T-cell (primary cell): ENCODE data around the gene SH3RF1. TPM values are rescaled to one million over a fixed set of nuclear protein-coding genes. Genes with fewer than 3 reads are reported as not detected.

Experiments
- ATAC-seq, 4 experiments: fragments of 200-7000 bp in 3 of 4; fragments of 150-1000 bp in 1 of 4; cut with Tn5 transposase; replicated peaks in 1 of 4; 1 replicate in 3 of 4; 2 replicates in 1 of 4; pipeline ENCODE4 v1.10.0; 2021; ENCODE audit warnings: moderate library complexity in 3 of 4, mild to moderate bottlenecking in 2 of 4, moderate number of reproducible peaks in 1 of 4
- CTCF ChIA-PET, 2 donors: fragments of 300-600 bp; sonication (Branson Sonifier 250); formaldehyde crosslinking; loops; one replicate each; lab custom pipeline; 2022; ENCODE audit warnings: antibody characterized with exemption in 2 of 2; lab: Charles Lee
- POLR2A ChIA-PET, 2 donors: fragments of 300-600 bp; sonication (Branson Sonifier 250); formaldehyde crosslinking; loops; one replicate each; lab custom pipeline; 2022; ENCODE audit warnings: antibody characterized with exemption in 2 of 2; lab: Charles Lee
- DNase-seq, 35 experiments: peaks; one replicate each; pipeline versions ENCODE4 v3.0.0 to v3.0.0-alpha.2; 2013 to 2023
- H3K27ac ChIP-seq: one replicate; pipeline ENCODE4 v1.5.1; 2013; ENCODE audit warnings: low read length
- H3K27me3 ChIP-seq, 2 experiments: replicated peaks in 1 of 2; 1 replicate in 1 of 2; 2 replicates in 1 of 2; pipeline versions ENCODE4 v1.6.1 to v1.7.0; 2013; ENCODE audit warnings: low read length in 1 of 2, mixed read lengths in 1 of 2; ENCODE audit not compliant: control insufficient read depth in 2 of 2, insufficient read depth in 2 of 2; ENCODE audit errors: extremely low read depth in 1 of 2
- H3K36me3 ChIP-seq, 2 donors: 1 replicate in 1 of 2; 2 replicates in 1 of 2; pipeline versions ENCODE4 v1.6.1 to v1.7.0; 2013; ENCODE audit warnings: low read length in 1 of 2; ENCODE audit not compliant: control insufficient read depth in 2 of 2, insufficient read depth in 1 of 2; ENCODE audit errors: extremely low read depth in 1 of 2
- H3K4me1 ChIP-seq, 2 experiments: 1 replicate in 1 of 2; 2 replicates in 1 of 2; pipeline versions ENCODE4 v1.6.1 to v1.7.0; 2013; ENCODE audit warnings: low read length in 2 of 2, mixed read lengths in 1 of 2; ENCODE audit not compliant: insufficient read depth in 2 of 2, control insufficient read depth in 1 of 2; ENCODE audit errors: extremely low read depth in 1 of 2
- H3K4me3 ChIP-seq, 2 donors: 1 replicate in 1 of 2; 2 replicates in 1 of 2; pipeline versions ENCODE4 v1.5.1 to v1.7.0; 2013; ENCODE audit warnings: mild to moderate bottlenecking in 2 of 2, low read length in 1 of 2, moderate library complexity in 1 of 2; ENCODE audit not compliant: control insufficient read depth in 1 of 2; ENCODE audit errors: extremely low read depth in 1 of 2
- H3K9me3 ChIP-seq: 2 replicates; pipeline ENCODE4 v1.7.0; 2013
- H3K27ac Mint-ChIP-seq, 2 donors: one replicate each; pipeline ENCODE4 v1.8.0; 2020 to 2021; ENCODE audit warnings: mild to moderate bottlenecking in 2 of 2, mixed read lengths in 2 of 2
- H3K27me3 Mint-ChIP-seq, 2 donors: one replicate each; pipeline ENCODE4 v1.8.0; 2021 to 2022; ENCODE audit warnings: mixed read lengths in 2 of 2
- H3K36me3 Mint-ChIP-seq: one replicate; pipeline ENCODE4 v1.8.0; 2021; ENCODE audit warnings: mixed read lengths
- H3K4me1 Mint-ChIP-seq, 3 donors: one replicate each; pipeline ENCODE4 v1.8.0; 2020 to 2022; ENCODE audit warnings: mixed read lengths in 3 of 3, mild to moderate bottlenecking in 1 of 3
- H3K4me3 Mint-ChIP-seq, 3 donors: one replicate each; pipeline ENCODE4 v1.8.0; 2020 to 2022; ENCODE audit warnings: mild to moderate bottlenecking in 3 of 3, mixed read lengths in 3 of 3, moderate library complexity in 3 of 3
- H3K9me3 Mint-ChIP-seq, 3 donors: one replicate each; pipeline ENCODE4 v1.8.0; 2020 to 2022; ENCODE audit warnings: mixed read lengths in 3 of 3
- WGBS: methylation state at CpG from one replicate; pipeline ENCODE4 v1.1.5; 2013; ENCODE audit warnings: missing lambda C conversion rate; ENCODE audit not compliant: insufficient coverage; 5-methylcytosine and 5-hydroxymethylcytosine counted together
- total RNA-seq, 35 experiments: library from RNA in 6 of 35; stranded (reverse) in 6 of 35; fragments of 120-200 nt in 1 of 35; gene quantifications; one replicate each; pipeline versions ENCODE4 v1.2.1 to v1.2.4 and lab custom pipeline; 2013 to 2026

The SH3RF1 gene
- total RNA-seq, 5 donors from 2014 or later (not counting 1 experiment from before 2014, with no cell fraction given): 0.23 to 0.60 (median 0.27) TPM; not detected in 1

DNA sequence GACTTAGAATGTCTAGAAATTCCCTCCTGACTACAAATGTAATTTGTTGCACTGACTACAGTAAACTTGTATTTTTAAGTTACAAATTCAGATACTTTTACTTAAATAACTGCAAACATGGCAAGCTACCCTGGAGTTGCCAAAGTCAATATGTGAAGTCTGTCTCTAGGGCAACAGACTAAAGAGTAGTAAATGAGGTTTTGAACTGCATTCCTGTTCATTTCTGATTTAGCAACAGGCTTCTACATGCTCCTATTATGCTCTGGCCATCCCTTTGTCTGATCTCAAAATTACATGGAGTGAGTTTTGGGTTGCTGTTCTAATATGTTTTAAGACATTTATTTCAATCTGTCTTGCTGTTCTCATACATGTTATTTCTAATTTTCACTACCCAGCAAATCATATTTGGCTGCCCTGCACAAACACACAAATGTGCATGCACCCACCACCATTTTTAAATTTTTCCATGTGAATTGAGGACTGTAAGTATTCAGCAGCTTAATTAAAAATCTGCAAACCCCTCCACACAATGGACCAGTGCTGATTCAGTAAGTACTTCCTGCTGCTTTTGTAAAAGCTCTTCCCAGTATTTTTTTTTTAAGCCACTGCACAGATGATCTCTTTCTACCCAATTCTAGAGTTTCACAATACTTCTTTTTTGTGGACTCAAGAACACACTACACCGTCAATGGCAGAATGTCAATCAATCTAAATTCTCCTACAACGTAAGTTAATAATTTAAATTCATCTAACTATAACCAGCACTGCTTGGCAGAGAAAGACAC, 26.7 kb downstream of the SH3RF1 start:
- Mint-ChIP-seq H3K4me3 (no peak overlapping the region), H3K9me3 (no peaks in the 10 kb centered on the region), H3K36me3 (no peaks in the 10 kb centered on the region), H3K27ac (no peak overlapping the region), H3K27me3 (peaks cover 8 to 12% of the 10 kb centered on the region in 2 donors), H3K4me1 (no peaks in the 10 kb centered on the region)
- ChIA-PET CTCF (no interaction called here), POLR2A (no interaction called here)
- H3K4me1 ChIP-seq: no peaks in the 10 kb centered on the region
- H3K27me3 ChIP-seq: no peaks in the 10 kb centered on the region
- WGBS: no CpG with 5 or more reads among the region's 2 CpGs
- DNase-seq: no peak
- no peak for ATAC-seq
- no peaks in the 10 kb centered on the region for H3K36me3 ChIP-seq
- no peak overlapping the region for H3K4me3 ChIP-seq
- no peak overlapping the region for H3K27ac ChIP-seq
- no peaks in the 10 kb centered on the region for H3K9me3 ChIP-seq

DNA sequence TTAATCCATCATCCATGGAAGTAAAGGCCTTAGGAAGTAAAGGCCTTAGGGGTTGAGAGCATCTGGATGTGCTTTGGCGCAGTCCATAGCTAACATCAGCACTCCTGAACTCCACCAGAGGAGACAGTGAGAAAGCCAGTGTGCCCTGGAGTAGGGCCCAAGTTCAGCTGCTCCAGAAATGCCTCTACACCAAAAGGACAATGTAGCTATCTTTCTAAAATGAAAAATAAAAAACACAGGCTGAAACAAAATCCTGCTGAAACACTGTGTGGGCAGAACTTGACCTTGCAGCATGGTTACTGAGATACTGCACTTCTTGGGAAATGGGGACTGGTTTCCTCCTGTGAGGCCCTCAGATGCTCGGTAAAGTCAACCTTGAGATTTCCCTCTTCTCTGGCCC, 29.3 kb downstream of the SH3RF1 start:
- Histone ChIP-seq H3K4me3 (no peak overlapping the region), H3K27ac (no peak overlapping the region), H3K9me3 (no peaks in the 10 kb centered on the region), H3K27me3 (no peaks in the 10 kb centered on the region), H3K36me3 (no peaks in the 10 kb centered on the region), H3K4me1 (no peaks in the 10 kb centered on the region)
- no peaks in the 10 kb centered on the region for H3K36me3 Mint-ChIP-seq
- CTCF ChIA-PET: interaction anchor here in 1 of 2 donors (0.8 kb wide), 1 partner anchor 9 kb away, joined by 3 read pairs; no protein-coding TSS in a partner anchor
- H3K4me3 Mint-ChIP-seq: no peak overlapping the region
- no peaks in the 10 kb centered on the region for H3K4me1 Mint-ChIP-seq
- H3K27ac Mint-ChIP-seq: no peak overlapping the region
- POLR2A ChIA-PET: interaction anchor here in 1 of 2 donors (0.5 kb wide), 1 partner anchor 240 kb away, joined by 7 read pairs; no protein-coding TSS in a partner anchor
- no peaks in the 10 kb centered on the region for H3K9me3 Mint-ChIP-seq
- H3K27me3 Mint-ChIP-seq: peaks cover 7 to 8% of the 10 kb centered on the region in 2 donors
- no peak for DNase-seq
- ATAC-seq: no peak
- no CpG with 5 or more reads among the region's 2 CpGs for WGBS

DNA sequence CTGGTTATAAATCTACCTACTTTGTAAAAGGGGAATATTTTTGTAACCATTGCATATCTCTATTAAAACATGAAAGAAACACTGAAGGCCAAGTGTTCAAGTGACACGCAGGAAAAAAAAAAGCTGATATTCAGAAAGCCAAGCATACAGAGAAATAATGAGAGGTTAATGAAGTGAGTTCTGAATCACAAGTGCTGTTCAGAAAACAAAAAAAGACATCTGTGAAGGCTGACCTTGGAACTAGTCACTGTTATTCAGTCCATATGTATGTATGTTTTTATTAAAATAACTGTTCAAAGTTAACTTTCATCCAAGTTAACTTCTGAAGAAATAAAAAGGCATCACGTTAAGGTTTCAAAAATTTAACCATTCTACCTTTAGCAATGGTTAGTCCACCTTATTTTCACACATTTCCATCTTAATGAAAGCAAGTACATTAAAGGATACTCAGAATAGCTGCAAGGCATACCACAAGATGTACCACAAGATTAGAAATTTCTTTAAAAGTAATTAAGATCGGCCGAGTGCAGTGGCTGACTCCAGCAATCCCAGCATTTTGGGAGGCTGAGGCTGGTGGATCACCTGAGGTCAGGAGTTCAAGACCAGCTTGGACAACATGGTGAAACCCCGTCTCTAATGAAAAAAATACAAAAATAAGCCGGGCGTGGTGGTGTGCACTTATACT, 31.4 kb downstream of the SH3RF1 start:
- Mint-ChIP-seq H3K36me3 (no peaks in the 10 kb centered on the region), H3K4me3 (no peak overlapping the region), H3K27me3 (peaks cover 7 to 12% of the 10 kb centered on the region in 2 donors), H3K4me1 (no peaks in the 10 kb centered on the region), H3K9me3 (no peaks in the 10 kb centered on the region), H3K27ac (no peak overlapping the region)
- H3K4me1 ChIP-seq: no peaks in the 10 kb centered on the region
- WGBS: 90% methylated on average over 5 of the region's 7 CpGs
- CTCF ChIA-PET: interaction anchor here in 1 of 2 donors (0.6 kb wide), 1 partner anchor 157 kb away, joined by 6 read pairs; no protein-coding TSS in a partner anchor
- DNase-seq: no peak
- H3K27me3 ChIP-seq: no peaks in the 10 kb centered on the region
- POLR2A ChIA-PET: no interaction called here
- H3K27ac ChIP-seq: no peak overlapping the region
- ATAC-seq: no peak
- no peaks in the 10 kb centered on the region for H3K36me3 ChIP-seq
- H3K4me3 ChIP-seq: no peak overlapping the region
- H3K9me3 ChIP-seq: no peaks in the 10 kb centered on the region

DNA sequence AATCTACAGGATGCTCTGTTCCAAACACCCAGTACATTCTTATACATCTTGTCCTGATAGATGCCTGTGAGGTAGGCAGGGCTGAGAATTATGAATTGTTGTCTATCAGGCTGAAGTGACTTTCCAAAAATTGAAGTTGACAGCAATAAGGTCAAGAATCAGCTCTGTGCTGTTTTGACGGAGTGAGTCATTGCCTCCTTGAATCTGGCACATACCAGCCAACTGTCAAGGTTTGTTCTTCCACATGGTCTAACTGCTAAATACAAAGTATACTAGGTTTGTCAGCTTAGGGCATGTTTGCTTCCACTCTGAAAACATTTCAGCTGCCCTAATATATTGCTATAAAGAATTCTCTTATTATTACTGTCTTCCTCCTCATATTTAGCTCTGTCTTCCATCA, 32.3 kb downstream of the SH3RF1 start:
- CTCF ChIA-PET: no interaction called here

DNA sequence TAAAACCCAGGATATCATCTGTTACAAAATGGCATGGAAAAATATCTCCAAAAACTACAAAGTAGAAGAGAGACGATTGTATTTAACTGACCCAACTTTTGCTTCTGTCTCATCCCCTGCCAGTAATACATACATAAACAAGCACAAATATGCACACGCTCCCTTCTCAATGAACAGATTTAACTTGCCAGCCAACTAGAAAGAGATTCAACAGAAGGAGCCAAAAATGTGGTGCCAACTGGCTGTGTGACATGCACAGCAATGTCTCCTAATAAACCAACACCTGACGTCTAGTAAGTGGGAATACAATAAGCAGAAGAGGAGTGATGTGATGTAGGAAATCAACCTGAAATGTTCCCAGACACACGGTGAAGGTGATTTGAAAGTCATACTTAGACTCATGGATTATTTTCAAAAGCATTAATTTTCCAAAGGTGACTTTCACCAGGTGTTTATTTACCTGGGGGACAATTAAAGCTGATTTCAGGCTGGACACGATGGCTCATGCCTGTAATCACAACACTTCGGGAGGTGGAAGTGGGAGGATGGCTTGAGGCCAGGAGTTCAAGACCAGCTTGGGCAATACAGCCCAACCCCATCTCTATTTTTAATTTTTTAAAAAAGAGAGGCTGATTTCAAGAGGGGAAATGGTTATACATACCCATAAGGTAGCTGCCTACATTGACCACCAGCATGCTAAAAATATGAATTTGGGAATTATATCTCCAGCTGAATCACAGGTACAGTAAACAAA, 33.7 kb downstream of the SH3RF1 start:
- WGBS: 80% methylated on average over 2 of the region's 6 CpGs
- H3K27ac Mint-ChIP-seq: no peak overlapping the region
- no peaks in the 10 kb centered on the region for H3K4me1 ChIP-seq
- H3K9me3 ChIP-seq: no peaks in the 10 kb centered on the region
- H3K9me3 Mint-ChIP-seq: no peaks in the 10 kb centered on the region
- ChIA-PET CTCF (no interaction called here), POLR2A (no interaction called here)
- H3K36me3 ChIP-seq: no peaks in the 10 kb centered on the region
- no peaks in the 10 kb centered on the region for H3K36me3 Mint-ChIP-seq
- H3K4me3 ChIP-seq: no peak overlapping the region
- H3K4me3 Mint-ChIP-seq: no peak overlapping the region
- no peak for ATAC-seq
- no peaks in the 10 kb centered on the region for H3K27me3 ChIP-seq
- peaks cover 0 to 7% of the 10 kb centered on the region in 2 donors for H3K27me3 Mint-ChIP-seq
- no peak for DNase-seq
- no peaks in the 10 kb centered on the region for H3K4me1 Mint-ChIP-seq
- no peak overlapping the region for H3K27ac ChIP-seq

More for the DNA sequence above, 32.3 kb downstream of the SH3RF1 start:
- Histone ChIP-seq H3K9me3 (no peaks in the 10 kb centered on the region), H3K4me3 (no peak overlapping the region), H3K36me3 (no peaks in the 10 kb centered on the region), H3K27me3 (no peaks in the 10 kb centered on the region), H3K4me1 (no peaks in the 10 kb centered on the region), H3K27ac (no peak overlapping the region)
- DNase-seq: no peak
- H3K4me1 Mint-ChIP-seq: no peaks in the 10 kb centered on the region
- no peak overlapping the region for H3K4me3 Mint-ChIP-seq
- H3K36me3 Mint-ChIP-seq: no peaks in the 10 kb centered on the region
- no peak for ATAC-seq
- H3K27ac Mint-ChIP-seq: no peak overlapping the region
- H3K9me3 Mint-ChIP-seq: no peaks in the 10 kb centered on the region
- POLR2A ChIA-PET: no interaction called here
- no CpG with 5 or more reads among the region's 1 CpG for whole genome bisulfite sequencing
- H3K27me3 Mint-ChIP-seq: peaks cover 0 to 10% of the 10 kb centered on the region in 2 donors

DNA sequence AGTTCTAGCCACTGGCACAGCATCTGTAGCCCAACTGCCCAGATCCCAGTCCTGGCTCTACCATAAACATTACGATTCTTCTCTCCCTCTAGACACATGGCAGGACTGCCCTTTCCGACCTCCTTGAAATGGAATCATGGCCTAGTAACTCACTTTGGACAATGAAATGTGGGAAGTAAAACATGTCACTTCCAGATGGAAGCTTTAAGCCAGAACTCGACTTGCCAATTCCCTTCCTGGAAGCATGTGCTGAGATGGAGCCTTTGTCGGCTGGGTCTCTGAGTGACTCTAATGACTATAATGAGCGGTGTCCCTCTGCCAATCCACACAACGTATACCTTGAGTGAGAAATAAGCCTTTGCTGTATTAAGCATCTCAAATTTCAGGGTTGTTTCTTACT, 34.7 kb downstream of the SH3RF1 start:
- Histone ChIP-seq H3K4me1 (no peaks in the 10 kb centered on the region), H3K9me3 (no peaks in the 10 kb centered on the region), H3K27me3 (no peaks in the 10 kb centered on the region), H3K4me3 (no peak overlapping the region), H3K27ac (no peak overlapping the region), H3K36me3 (no peaks in the 10 kb centered on the region)
- no peaks in the 10 kb centered on the region for H3K36me3 Mint-ChIP-seq
- no peaks in the 10 kb centered on the region for H3K9me3 Mint-ChIP-seq
- no peak overlapping the region for H3K4me3 Mint-ChIP-seq
- no peaks in the 10 kb centered on the region for H3K4me1 Mint-ChIP-seq
- peaks cover 0 to 7% of the 10 kb centered on the region in 2 donors for H3K27me3 Mint-ChIP-seq
- ChIA-PET CTCF (no interaction called here), POLR2A (no interaction called here)
- no peak for DNase-seq
- WGBS: 67% methylated on average over 2 of the region's 6 CpGs
- ATAC-seq: no peak
- H3K27ac Mint-ChIP-seq: no peak overlapping the region
